Cerebellar nuclear complex (tissue), 1 donor: ENCODE measurements around the gene CYP17A1.

ENCODE experiments used
- DNase-seq, 2 experiments: peaks; one replicate each; lab custom pipeline; 2025; lab: John Stamatoyannopoulos, UW

The CYP17A1 gene

DNA sequence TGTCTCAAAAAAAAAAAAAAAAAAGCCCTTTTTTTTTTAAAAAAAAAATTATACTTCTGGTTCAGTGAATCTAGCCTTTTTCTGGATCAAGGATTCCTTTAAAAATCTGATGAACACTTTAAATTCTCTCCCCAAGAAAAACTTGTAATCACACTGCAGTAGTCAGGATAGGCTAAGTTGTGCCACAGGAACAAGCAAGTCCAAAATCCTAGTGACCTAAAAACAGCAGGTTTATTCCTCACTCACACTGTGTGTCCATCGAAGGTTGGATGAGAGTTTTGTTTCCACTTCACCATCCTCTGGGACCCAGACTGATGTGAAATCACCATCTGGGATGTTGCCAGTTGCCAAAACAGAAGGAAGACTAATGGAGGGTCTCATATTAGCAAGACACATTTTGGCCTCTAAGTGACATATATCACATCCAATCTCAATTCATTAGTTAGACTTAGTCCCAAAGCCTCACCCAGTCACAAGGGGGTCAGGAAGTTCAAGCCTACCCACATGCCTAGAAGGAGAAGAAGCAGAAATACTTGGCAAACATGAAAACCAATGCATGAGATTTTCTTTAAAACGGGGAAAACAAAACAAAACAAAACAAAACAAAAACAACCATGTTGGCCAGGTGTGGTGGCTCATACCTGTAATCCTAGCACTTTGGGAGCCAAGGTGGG lies 32.7 kb downstream of the CYP17A1 start:
- DNase-seq = no peak

GRCh38 chr10:102802920-102803534 lies 34.2 kb downstream of the CYP17A1 start:
- DNase-seq = no peak

DNA sequence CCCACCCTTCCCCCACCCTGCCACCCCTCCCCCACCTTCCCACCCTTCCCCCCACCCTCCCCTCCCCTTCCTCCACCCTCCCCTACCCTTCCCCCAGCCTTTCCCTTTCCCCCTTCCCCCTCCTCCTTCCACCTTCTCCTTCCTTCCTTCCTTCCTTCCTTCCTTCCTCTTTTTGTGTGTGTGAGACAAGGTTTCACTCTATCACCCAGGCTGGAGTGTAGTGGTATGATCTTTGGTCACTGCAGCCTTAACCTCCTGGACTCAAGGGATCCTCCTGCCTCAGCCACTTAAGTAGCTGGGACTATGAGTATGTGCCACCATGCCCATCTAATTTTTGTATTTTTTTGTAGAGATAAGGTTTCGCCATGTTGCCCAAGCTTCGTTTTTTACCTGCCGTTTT lies 35.2 kb downstream of the CYP17A1 start:
- DNase-seq = no peak

- DNase-seq = no peak
These were observed 35.7 kb downstream of the CYP17A1 start for GRCh38 chr10:102801496-102801895.

- no peak for DNase-seq
These were observed 36.4 kb downstream of the CYP17A1 start for GRCh38 chr10:102800611-102801335.

DNA sequence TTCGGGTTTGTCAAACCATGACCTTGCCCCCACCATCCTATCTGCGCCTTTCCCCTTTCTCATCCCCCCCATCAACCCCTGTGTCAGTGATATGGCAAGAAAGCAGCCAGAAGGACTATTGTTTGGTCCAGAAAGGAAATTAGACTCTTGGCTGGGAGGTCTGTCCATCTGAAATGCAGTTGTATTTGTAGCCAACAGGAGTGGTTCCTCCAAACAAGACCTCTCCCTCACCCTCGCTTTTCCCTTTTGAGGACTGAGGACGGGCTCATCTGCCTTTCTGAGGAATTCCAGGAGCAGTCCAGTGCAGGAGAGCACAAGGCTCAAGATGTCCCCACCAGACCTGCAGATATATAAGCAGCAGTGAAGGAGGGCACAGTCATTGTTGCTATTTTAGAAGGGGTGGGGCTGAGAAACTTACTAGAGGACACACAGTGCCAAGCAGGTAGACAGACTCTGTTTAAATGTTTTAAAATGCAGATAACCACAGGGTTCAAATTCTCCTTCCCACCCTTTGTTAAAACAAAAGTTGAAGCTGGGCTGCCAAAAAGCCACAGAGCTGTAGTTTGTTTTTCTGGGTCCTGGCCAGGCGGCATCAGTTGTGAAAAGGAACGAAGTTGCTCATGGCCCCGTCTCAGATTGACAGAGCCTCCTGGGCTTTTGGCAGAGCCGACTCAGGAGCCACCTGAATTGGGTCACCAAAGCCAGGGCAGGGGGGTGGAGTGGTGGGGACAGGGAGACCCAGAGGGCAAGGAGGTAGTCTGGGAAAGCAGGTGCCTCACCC lies 37.3 kb downstream of the CYP17A1 start:
- no peak for DNase-seq

- DNase-seq = no peak
These were observed 40.6 kb downstream of the CYP17A1 start for GRCh38 chr10:102796407-102797176.

DNA sequence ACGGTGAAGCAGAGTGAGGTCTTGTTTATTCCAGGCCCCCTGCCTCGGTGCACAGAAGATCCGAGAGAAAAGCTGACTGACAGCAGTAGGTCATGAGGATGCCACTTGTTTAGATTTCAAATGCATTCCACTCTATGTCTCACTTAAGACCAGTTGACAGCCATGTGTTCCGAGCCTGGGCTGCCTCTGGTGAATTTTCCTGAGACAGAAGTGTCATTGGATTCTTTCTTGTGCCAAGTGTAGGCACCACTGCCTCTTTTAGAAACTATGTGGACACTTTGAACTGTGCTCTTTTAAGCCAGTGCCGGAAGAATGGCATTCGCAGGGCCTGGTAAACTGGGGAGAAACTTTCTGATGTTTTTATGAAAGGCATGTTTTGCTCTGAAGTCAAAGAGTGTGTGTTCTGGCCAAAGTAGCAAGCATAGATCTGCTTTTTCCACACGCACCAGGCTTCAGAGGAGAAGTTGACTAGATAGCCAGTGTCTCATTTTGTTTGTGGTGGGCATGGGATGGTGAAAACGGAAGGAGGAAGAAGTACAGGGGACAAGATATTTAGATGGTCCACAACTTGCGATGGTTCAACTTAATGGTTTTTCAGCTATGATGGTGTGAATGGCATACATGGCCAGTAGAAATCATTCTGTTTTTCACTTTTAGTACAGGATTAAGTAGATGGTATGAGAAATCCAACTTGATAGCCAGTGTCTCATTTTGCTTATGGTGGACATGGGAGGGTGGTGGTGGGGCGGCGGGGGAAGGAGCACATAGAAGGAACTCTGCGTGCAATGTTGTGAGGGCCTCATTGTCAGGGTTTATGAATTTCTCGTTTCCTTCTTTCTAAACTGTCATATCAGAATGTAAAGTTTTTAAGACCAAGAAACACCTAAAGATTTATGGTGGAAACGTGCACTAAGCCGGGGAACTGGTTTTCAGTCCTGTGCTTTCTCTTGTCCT lies 41.5 kb downstream of the CYP17A1 start:
- DNase-seq = no peak

GRCh38 chr10:102791754-102792395 lies 45.3 kb downstream of the CYP17A1 start:
- no peak for DNase-seq

GRCh38 chr10:102785818-102786217 lies 51.4 kb downstream of the CYP17A1 start:
- no peak for DNase-seq

- DNase-seq = no peak
These were observed 53.6 kb downstream of the CYP17A1 start for GRCh38 chr10:102783568-102783967.

GRCh38 chr10:102782673-102783551 lies 54.3 kb downstream of the CYP17A1 start:
- no peak for DNase-seq

DNA sequence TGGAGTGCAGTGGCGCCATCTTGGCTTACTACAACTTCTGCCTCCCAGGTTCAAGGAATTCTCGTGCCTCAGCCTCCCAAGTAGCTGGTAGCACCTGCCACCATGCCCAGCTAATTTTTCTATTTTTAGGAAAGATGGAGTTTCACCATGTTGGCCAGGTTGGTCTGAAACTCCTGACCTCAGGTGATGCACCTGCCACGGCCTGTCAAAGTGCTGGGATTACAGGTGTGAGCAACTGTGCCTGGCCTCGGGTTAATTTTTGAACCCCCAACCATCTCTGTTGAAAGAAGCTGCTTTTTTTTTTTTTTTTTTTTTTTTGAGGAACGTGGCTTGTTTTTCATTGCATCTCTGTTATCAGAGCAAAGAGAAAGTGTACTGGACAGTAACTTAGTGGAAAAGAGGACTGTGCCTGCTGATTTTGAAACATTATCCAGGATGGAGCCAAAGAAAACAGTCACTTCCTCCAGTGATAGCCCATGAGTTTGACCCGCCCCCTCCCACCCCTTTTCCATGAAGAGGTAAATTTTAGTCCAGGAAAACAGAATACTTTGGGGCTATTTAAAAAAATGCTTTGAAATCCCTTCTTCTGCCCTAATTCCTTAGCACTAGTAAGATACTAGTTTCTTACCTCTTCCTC lies 55.2 kb downstream of the CYP17A1 start:
- no peak for DNase-seq

- DNase-seq = no peak
These were observed 55.9 kb downstream of the CYP17A1 start for GRCh38 chr10:102781090-102781920.
